Measurements from ENCODE around the gene METAP1.
"Not testable (repeated sequence)": the region's sequence is repeated elsewhere in the genome, so short reads cannot be mapped to it uniquely, and the experiment has no call there.

The METAP1 gene

GRCh38 chr4:99074816-99075215, 79.3 kb downstream of the METAP1 start:
- TF ChIP-seq, protein P1, sequence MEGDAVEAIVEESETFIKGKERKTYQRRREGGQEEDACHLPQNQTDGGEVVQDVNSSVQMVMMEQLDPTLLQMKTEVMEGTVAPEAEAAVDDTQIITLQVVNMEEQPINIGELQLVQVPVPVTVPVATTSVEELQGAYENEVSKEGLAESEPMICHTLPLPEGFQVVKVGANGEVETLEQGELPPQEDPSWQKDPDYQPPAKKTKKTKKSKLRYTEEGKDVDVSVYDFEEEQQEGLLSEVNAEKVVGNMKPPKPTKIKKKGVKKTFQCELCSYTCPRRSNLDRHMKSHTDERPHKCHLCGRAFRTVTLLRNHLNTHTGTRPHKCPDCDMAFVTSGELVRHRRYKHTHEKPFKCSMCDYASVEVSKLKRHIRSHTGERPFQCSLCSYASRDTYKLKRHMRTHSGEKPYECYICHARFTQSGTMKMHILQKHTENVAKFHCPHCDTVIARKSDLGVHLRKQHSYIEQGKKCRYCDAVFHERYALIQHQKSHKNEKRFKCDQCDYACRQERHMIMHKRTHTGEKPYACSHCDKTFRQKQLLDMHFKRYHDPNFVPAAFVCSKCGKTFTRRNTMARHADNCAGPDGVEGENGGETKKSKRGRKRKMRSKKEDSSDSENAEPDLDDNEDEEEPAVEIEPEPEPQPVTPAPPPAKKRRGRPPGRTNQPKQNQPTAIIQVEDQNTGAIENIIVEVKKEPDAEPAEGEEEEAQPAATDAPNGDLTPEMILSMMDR (IDR thresholded peaks at IDR 0.05; ENCODE audit: low read depth, low read length): no peak
- H3K4me3 ChIP-seq (ENCODE audit: low read depth, low read length): no peak overlapping the region

GRCh38 chr4:99076292-99076976, 80.9 kb downstream of the METAP1 start:
- H3K4me3 ChIP-seq (ENCODE audit: low read depth, low read length): no peak overlapping the region
- TF ChIP-seq, protein P1 (IDR thresholded peaks at IDR 0.05; ENCODE audit: low read depth, low read length): no peak

DNA sequence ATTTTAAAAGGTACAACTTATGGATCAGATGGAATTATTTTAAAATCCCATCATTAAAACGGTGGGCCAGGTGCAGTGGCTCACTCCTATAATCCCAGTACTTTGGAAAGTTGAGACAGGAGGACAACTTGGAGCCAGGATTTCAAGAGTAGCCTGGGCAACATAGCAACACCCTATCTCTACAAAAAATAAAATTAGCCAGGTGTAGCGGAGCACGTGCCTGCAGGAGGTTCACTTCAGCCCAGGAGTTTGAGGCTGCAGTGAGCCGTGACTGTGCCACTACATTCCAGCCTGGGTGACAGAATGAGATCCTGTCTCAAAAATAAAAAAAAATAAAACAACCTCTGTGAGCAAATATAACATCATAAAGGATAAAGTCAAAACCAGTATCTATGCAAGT, 81.7 kb downstream of the METAP1 start:
- no peak overlapping the region for H3K4me3 ChIP-seq (ENCODE audit: low read depth, low read length)

GRCh38 chr4:99078336-99078735, 82.8 kb downstream of the METAP1 start:
- TF ChIP-seq, protein P1 (IDR thresholded peaks at IDR 0.05; ENCODE audit: low read depth, low read length): no peak
- no peak overlapping the region for H3K4me3 ChIP-seq (ENCODE audit: low read depth, low read length)

More for the DNA sequence above, 81.7 kb downstream of the METAP1 start:
- TF ChIP-seq, protein P1 (IDR thresholded peaks at IDR 0.05; ENCODE audit: low read depth, low read length): no peak

DNA sequence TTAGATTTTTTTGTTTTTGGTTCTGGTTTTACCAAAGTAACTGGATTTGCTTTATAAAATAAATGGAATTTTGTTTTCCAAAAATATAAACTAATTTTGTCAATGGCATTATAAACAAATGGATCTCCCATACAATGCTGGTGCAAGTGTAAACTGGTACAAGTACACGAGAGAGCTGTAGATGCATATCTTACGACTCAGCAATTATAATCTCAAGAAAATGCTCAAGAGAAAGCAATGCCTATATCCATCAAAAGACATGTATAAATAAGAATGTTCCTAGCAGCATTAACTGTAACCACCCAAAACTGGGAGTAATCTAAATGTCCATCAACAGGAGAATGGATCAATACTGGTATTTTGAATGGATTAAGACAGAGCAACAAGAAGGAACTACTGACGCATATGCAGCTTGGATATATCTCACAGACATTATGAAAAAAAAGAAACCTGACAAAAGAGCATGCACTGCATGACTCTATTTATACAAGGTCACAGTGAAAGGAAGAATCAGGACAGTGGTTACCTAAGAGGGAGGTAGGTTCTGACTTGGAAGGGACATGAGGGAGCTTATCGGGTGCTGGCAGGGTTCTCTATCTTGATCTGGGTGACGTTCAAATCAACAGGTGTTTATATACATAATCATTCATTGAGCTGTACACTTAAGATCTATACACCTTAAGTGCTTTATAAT, 83.6 kb downstream of the METAP1 start:
- no peak overlapping the region for H3K4me3 ChIP-seq (ENCODE audit: low read depth, low read length)
- TF ChIP-seq, protein P1 (IDR thresholded peaks at IDR 0.05; ENCODE audit: low read depth, low read length): no peak

- no peak overlapping the region for H3K4me3 ChIP-seq (ENCODE audit: low read depth, low read length)
- TF ChIP-seq, protein P1 (IDR thresholded peaks at IDR 0.05; ENCODE audit: low read depth, low read length): no peak
Measured at GRCh38 chr4:99079625-99080295, 84.2 kb downstream of the METAP1 start.

- not testable (repeated sequence) for H3K4me3 ChIP-seq (ENCODE audit: low read depth, low read length)
Measured at GRCh38 chr4:99080869-99081268, 85.3 kb downstream of the METAP1 start.
